HTR-8/SVneo (cell line): Measurements from ENCODE around the gene ATP11C.
"Not testable (repeated sequence)": the region's sequence is repeated elsewhere in the genome, so short reads cannot be mapped to it uniquely, and the experiment has no call there.

Experiments
- DNase-seq: peaks from one replicate; pipeline ENCODE4 v3.0.0; 2011; ENCODE audit warnings: low spot score, mixed read lengths; ENCODE audit not compliant: insufficient read length
- FAIRE-seq: peaks from 2 replicates; lab custom pipeline; 2011; peaks lifted over from hg19 to GRCh38; lab: Jason Lieb, UNC

The ATP11C gene

DNA sequence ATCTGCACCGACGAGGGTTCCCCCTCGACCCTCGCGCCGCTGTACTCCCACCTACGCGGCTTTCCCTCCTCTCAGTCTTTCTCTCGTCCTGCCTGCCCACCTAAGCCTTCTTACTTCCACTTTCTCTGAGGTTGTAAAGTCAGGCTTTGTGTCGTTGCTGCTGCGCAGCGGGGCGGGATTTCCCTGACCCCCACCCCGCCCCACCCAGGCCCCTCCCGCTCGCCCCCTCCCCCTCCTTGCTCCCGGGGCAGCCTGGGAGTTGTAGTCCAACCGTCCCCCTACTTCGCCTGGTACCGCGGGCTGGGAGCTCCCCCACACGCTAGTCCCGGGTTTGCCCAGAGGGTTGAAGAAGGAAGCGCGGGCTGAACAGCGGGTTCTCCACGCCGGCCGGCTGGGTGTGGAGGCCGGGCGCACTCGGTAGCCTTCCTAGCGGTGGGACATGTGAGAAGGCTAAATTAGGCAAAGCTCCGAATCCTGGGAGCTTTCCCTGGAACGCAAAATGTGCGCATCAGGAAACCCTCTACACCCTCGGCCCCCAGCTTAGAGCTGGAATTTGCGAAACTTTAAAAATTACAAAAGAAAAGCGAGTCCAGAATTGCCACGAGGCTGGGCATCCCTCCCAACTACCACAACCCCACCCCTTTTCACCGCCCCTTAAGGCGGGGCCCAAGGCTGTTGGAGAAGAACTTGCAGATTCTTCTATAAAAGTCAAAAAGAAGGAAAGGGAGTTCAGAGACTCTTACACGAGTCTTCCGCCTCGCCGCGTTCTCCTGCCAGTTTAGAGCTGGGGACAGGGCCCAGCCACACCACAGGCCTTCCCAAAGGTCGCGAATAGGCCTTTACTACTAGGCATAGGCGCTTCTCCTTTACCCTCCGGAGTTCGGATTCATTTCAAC, at the start of gene ATP11C:
Gene ATP11C (minus strand): TSS at position 153 of the 896 bp plus-strand sequence. CDS start 1,011 bp downstream, outside the sequence.
- peak; percentile 32 for DNase-seq
- no peak for FAIRE-seq

DNA sequence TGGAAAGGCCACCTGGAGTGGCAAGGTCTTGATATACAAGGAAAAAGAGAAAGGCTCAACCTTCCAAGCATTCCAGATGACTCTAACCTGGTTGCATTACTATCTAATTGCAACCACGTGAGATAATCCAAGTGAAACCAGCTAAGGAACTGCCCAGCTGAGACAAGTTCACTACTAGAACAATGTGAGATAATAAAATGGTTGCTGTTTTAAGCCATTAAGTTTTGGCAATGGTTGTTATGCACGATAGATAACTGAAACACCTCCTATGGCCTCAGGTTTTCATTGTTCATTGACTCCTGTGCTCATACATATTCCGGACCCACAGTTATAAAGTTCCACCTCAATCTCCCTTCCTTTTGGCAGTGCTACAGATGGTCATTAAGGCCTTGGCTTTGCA, 41.6 kb upstream of the ATP11C start:
- FAIRE-seq: no peak
- DNase-seq: no peak

DNA sequence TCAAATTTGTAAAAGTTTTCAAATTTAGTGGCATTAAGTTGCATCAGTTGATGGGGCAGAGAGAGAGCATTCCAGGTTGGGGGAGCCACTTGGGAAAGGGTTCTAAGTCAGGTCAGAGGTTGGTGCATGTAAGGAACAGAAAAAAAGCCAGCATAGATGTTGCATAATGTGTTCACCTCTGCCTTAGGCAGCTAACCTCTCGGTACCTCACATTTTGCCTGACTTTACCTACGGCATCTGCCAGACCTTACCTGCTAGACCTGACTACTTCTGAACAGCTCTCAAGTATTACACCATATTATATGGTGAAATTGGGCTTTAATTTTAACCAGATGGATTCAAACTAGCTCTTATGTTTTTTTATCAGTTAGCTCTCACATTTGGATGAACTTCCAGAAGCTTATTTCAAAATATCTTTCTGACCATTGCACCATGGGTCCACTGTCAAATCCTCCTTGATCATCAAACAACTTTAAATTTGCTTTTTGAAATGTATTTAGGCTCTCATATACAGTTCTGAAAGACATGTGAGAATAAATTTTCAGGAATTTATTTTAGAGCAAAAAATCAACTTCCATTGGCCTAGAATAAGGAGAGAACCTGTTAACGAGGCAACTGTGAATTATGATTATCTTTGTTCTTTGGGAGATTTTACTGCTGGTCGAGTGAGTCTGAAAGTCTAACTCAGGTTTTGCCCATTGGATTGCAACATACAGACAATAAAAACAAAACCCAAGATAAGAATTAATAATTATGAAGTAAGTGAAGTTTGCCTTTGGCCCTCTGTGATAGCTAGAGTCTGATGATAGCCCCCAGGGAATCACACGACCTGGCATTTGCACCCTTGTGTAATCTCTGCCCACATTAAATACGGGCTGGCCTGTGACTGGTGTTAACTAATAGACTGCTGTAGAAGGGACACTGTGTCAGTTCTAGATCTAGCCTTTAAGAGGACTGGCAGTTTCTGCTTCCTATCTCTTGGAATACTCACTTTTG, 40.1 kb upstream of the ATP11C start:
- FAIRE-seq (no peak), DNase-seq (no peak)

DNA sequence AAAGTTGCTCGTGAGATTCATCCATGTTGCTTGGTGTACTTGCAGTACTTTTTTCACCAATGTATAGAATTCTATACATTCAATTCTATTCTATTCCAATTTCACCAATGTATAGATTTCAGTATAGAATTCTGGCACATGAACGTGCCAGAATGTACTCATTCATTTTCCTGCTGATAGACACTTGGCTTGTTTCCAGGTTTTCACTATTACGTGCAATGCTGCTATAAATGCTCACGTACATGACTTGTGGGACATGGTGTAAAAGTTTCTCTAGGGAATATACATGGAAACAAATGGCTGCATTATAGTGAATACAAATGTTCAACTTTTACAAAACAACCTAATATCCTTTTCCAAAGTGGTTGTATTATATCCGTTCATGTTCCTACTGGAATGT, 39.3 kb upstream of the ATP11C start:
- no peak for DNase-seq
- no peak for FAIRE-seq

DNA sequence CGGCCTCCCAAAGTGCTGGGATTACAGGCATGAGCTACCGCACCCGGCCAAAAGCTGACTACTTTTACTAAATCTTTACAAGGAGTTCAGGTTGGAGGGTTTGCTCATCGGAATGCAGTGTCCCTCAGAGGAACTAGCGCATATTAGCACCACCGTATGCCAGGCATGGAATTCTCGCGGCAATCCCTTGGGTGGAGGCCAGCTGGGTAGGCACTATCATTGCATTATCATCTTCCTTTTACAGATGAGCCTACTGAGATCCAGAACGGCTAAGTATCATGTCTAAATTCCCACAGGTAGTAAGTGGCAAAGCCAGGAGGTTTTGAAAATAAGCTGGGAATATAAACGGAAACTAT, 38.5 kb upstream of the ATP11C start:
- DNase-seq: no peak
- no peak for FAIRE-seq

DNA sequence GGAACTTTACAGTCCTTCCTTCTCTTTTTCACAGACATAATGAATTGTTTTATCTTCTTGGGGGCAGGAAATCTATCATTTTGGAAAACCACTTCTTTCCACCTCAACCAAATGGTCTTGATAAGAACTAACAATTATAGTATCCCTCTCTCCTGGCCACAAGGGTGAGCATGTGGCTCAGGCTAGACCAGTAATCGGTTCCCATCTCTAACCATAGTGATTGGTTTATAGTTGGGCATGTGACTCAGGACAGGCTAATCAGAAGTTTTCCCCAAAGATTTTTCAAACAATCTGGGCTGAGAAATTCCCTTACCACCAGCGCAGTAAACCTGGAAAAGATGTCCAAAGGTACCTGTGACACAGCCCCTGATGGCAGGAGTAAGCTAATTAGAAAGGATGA, 36.4 kb upstream of the ATP11C start:
- no peak for DNase-seq

DNA sequence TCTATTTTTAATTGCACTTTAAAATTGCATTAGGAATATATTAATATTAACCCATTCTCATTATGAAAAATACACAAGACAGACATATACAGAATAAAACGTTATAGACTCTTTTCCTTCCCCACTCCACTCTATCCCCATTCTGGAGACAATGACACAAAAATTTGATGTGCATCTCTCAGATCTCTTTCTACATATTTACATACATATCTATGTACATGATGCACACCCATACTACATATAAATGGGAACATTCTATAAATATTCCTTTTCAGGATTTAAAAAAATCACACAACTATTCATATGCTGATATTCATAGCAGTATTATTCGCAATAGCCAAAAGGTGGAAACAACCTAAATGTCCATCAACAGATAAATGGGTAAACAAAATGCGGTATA, 34.9 kb upstream of the ATP11C start:
- no peak for FAIRE-seq

More for the DNA sequence above, 36.4 kb upstream of the ATP11C start:
- no peak for FAIRE-seq

DNA sequence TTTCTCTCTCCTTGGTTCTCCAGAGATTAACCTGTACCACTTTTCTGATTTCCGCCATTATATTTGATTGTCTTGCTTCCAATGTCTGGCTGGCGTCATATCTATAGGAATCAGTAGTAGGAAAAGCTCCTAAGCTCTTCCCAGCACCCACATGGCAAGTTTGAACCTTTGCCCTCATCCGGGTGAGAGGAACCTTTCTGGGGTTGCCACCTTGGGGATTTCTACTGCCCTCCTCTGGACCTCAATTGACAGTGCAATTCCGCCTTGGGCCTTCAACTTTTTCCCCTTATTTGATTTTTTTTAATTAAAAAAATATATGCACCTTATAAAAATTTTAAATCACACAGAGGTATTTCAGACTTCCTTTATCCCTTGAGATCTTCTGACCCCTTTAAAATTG, 34.4 kb upstream of the ATP11C start:
- DNase-seq: no peak
- no peak for FAIRE-seq

More for the DNA sequence above, 34.9 kb upstream of the ATP11C start:
- DNase-seq: no peak

DNA sequence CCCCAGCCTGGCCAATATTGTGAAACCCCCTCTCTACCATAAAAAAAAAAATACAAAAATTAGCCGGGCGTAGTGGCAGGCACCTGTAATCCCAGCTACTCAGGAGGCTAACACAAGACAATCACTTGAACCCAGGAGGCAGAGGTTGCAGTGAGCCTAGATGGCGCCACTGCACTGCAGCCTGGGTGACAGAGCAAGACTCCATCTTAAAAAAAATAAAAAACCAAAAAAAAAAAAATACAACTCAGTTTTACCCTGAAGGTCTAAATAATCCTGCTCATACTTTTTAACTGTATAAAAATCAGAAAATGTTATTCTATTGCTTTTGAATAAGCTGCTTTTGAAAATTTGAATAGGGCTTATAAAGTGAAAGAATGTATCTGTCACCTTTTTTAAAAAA, 33.3 kb upstream of the ATP11C start:
- not testable (repeated sequence) for FAIRE-seq, DNase-seq

DNA sequence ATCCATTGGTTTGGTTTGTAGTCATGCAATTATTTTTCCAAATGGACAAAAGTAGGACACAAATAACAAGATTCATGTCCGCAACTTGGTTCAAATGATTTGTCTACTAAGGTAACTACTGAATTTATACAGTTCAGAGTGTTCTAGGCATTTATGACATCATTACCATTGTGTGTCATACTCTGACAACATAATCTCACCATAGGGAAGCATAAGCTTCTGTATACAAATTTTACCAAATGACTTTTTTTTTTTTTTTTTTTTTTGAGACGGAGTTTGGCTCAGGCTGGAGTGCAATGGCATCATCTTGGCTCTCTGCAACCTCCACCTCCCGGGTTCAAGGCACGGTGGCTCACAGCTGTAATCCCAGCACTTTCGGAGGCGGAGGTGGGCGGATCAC, 32.6 kb upstream of the ATP11C start, which contains the start of gene CXorf66:
Gene CXorf66 (minus strand): TSS at position 101 of the 400 bp plus-strand sequence. CDS start 25 bp downstream, at position 76.
- no peak for FAIRE-seq

GRCh38 chrX:139961091-139961490, 28.2 kb upstream of the ATP11C start:
- DNase-seq, FAIRE-seq: not testable (repeated sequence)

More for the DNA sequence above, 32.6 kb upstream of the ATP11C start, which contains the start of gene CXorf66:
- no peak for DNase-seq

GRCh38 chrX:139949703-139950102, 16.9 kb upstream of the ATP11C start:
- FAIRE-seq (no peak), DNase-seq (no peak)

- no peak for DNase-seq
- no peak for FAIRE-seq
These were observed 12.2 kb upstream of the ATP11C start for GRCh38 chrX:139945075-139945474.

DNA sequence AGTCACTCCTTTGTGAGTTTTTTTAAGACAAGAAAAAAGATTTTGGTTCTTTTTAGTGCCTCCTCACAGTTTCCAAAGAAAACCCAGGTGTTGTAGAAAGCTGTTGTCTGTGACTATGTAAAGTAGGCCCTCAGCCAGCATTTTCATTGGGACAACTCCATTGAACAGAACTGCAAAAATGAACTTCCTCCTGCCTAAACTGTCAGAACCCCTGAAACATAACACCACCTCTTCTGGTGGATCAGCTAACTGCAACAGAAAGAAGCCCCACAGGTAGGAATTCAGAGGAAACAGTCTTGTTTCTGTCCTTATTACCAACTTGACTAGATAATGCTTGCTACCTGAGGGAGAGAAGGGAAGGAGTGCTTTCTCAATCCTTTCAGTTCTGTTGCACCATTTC, 3.4 kb upstream of the ATP11C start:
- FAIRE-seq (no peak), DNase-seq (no peak)

GRCh38 chrX:139933904-139934303, 1.1 kb upstream of the ATP11C start:
- DNase-seq (no peak), FAIRE-seq (no peak)

DNA sequence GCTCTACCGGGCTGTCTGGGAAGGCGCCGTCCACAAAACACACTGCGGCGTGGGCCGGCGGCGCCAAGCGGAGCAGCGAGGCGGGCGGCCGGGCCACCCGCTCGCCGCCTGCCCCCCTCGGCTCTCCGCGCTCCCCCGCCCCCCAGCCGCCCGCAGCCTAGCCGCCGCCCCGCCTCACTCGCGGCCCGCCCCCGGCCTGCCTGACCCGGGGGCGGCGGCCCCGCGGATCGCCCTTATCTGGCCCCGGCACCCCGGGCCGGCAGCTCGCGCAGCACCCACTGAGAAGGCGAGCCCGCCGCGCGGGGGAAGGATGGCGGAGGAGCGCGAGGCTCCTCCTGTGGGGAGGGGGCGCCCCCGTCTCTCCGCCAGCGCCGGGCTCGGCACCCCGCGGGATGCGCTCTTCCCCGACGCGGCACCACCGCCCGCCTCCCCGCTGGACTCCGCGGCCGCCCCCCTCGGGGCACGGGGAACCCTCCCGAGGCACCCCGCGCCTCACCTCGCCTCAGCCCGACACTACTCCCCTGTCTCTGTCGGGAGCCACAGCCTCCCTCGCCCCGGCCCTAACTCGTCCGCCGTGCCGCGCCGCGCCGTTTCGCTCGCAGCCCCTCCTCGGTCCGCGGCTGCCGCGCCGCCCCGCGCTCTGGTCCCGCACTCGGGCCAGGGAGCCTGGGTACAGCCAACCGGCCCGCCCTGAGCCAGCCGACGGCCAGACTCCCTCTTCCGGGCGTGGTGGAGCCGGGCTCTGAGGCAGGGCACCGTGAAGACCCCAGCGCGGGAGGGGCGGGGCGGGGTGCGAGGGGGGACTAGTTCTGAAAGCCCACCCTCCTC, 566 bp downstream of the ATP11C start:
- FAIRE-seq (no peak), DNase-seq (no peak)

DNA sequence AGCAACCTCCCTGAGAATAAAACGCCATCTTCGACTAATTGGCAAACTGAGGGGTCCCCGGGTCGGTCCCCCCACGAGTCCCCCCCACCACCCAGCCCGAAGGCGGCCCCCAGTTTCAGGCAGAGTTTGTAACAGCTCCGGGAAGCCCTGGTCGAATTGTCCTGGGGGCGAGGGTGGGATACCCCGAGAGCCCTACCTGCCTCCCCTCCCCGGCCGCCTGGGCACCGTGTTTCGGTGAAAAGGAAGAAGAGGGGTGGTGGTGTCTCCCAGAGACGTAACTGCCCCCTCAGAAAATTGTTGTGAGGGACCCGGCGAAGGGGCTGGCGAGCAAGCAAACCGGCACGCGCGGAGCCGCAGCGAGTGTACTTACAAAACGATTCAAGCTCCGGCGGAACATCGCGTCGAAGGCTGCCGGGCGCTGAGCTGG, 1.2 kb downstream of the ATP11C start:
- FAIRE-seq (no peak), DNase-seq (no peak)

- FAIRE-seq (no peak), DNase-seq (no peak)
These were observed 1.8 kb downstream of the ATP11C start for GRCh38 chrX:139930916-139931645.

DNA sequence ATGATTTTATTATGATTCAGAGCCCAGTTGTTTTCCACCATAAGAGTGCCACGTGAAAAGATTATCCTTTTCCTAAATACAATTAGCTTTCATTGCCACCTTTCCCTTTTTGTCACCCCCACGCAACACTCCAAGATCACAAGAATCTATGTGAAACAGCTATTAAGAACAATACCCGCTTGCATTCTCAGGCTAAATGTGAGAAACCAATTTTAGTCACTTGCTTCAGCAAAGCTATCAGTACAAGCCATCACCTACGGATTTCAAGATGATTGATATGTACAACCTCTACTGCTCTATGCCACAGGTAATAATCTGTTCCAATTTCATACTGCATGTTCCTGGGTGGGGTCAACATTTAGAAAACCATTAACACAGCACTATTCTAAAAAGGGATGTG, 2.5 kb downstream of the ATP11C start:
- DNase-seq: no peak
- no peak for FAIRE-seq
